B cell (primary cell): ENCODE measurements around the gene APOH. TPM values are rescaled to one million over a fixed set of nuclear protein-coding genes. Genes with fewer than 3 reads are reported as not detected.

Experiments
- ATAC-seq: fragments of 200-7000 bp; cut with Tn5 transposase; one replicate; pipeline ENCODE4 v1.10.0; 2021; ENCODE audit warnings: low read depth, mild to moderate bottlenecking, moderate number of reproducible peaks, moderate library complexity
- CTCF ChIA-PET: fragments of 350-600 bp; sonication (Branson Sonifier 250); formaldehyde crosslinking; loops from one replicate; lab custom pipeline; 2021; ENCODE audit warnings: antibody characterized with exemption, inconsistent platforms; lab: Charles Lee
- POLR2A ChIA-PET: fragments of 350-600 bp; sonication (Branson Sonifier 250); formaldehyde crosslinking; loops from one replicate; lab custom pipeline; 2021; ENCODE audit warnings: antibody characterized with exemption; lab: Charles Lee
- DNase-seq: peaks from one replicate; pipeline ENCODE4 v3.0.0; 2013
- H2AFZ ChIP-seq: 2 replicates; pipeline ENCODE4 v1.6.1; 2012; ENCODE audit warnings: mild to moderate bottlenecking, low read depth, low read length; ENCODE audit not compliant: insufficient read depth, poor library complexity, severe bottlenecking
- H3K27ac ChIP-seq, 2 donors: 1 replicate in 1 of 2; 2 replicates in 1 of 2; pipeline ENCODE4 v1.5.1; 2012 to 2013; ENCODE audit warnings: low read length in 2 of 2, mild to moderate bottlenecking in 2 of 2, moderate library complexity in 1 of 2
- H3K27me3 ChIP-seq, 4 experiments: fragments of 200-600 bp in 1 of 4; sonication (generic) in 1 of 4; replicated peaks in 1 of 4; 1 replicate in 2 of 4; 2 replicates in 2 of 4; pipeline versions ENCODE4 v1.6.1 to v1.7.0; 2013 to 2016; ENCODE audit warnings: low read length in 3 of 4, mild to moderate bottlenecking in 2 of 4, mixed read lengths in 1 of 4, moderate library complexity in 1 of 4; ENCODE audit not compliant: insufficient read depth in 4 of 4, control insufficient read depth in 3 of 4; ENCODE audit errors: control extremely low read depth in 1 of 4
- H3K36me3 ChIP-seq, 2 experiments: replicated peaks in 1 of 2; 1 replicate in 1 of 2; 2 replicates in 1 of 2; pipeline versions ENCODE4 v1.6.1 to v1.7.1; 2013; ENCODE audit warnings: low read length in 1 of 2; ENCODE audit not compliant: insufficient read depth in 2 of 2, control insufficient read depth in 1 of 2; ENCODE audit errors: control extremely low read depth in 1 of 2, extremely low read depth in 1 of 2
- H3K4me1 ChIP-seq, 2 donors: fragments of 200-600 bp in 1 of 2; sonication (generic) in 1 of 2; 1 replicate in 1 of 2; 2 replicates in 1 of 2; pipeline versions ENCODE4 v1.5.1 to v1.6.1; 2013 to 2017; ENCODE audit warnings: low read length in 2 of 2; ENCODE audit not compliant: control insufficient read depth in 2 of 2, insufficient read depth in 2 of 2
- H3K4me2 ChIP-seq: replicated peaks from 2 replicates; pipeline ENCODE3; 2012; ENCODE audit warnings: mild to moderate bottlenecking, low read depth, low read length; ENCODE audit not compliant: poor library complexity, severe bottlenecking
- H3K4me3 ChIP-seq, 5 experiments: fragments of 200-600 bp in 1 of 5; sonication (generic) in 1 of 5; 1 replicate in 3 of 5; 2 replicates in 2 of 5; pipeline versions ENCODE4 v1.5.1 to v1.7.0; 2011 to 2016; ENCODE audit warnings: low read length in 4 of 5, mild to moderate bottlenecking in 4 of 5, low read depth in 2 of 5, control low read depth in 1 of 5, moderate library complexity in 1 of 5; ENCODE audit not compliant: insufficient read depth in 1 of 5; ENCODE audit errors: control extremely low read depth in 1 of 5, extremely low read depth in 1 of 5
- H3K79me2 ChIP-seq: fragments of 200-600 bp; sonication (generic); one replicate; pipeline ENCODE4 v1.6.0; 2016; ENCODE audit warnings: low read length; ENCODE audit not compliant: control insufficient read depth, insufficient read depth
- H3K9ac ChIP-seq: fragments of 200-600 bp; sonication (generic); 2 replicates; pipeline ENCODE4 v1.6.1; 2017; ENCODE audit warnings: mild to moderate bottlenecking, low read length, moderate library complexity
- H3K9me3 ChIP-seq, 3 donors: one replicate each; pipeline versions ENCODE4 v1.6.1 to v1.7.1; 2013; ENCODE audit warnings: low read length in 2 of 3; ENCODE audit not compliant: control insufficient read depth in 2 of 3, insufficient read depth in 1 of 3; ENCODE audit errors: control extremely low read depth in 1 of 3
- H4K20me1 ChIP-seq: 2 replicates; pipeline ENCODE4 v1.6.0; 2012; ENCODE audit warnings: mild to moderate bottlenecking, low read length; ENCODE audit not compliant: insufficient read depth, control insufficient read depth, poor library complexity, severe bottlenecking
- H3K27ac Mint-ChIP-seq: one replicate; pipeline ENCODE4 v1.8.0; 2021; ENCODE audit warnings: mixed read lengths
- H3K27me3 Mint-ChIP-seq: one replicate; pipeline ENCODE4 v1.8.0; 2021; ENCODE audit warnings: mixed read lengths
- H3K4me1 Mint-ChIP-seq: one replicate; pipeline ENCODE4 v1.8.0; 2021; ENCODE audit warnings: mixed read lengths
- H3K4me3 Mint-ChIP-seq: one replicate; pipeline ENCODE4 v1.8.0; 2021; ENCODE audit warnings: mixed read lengths
- H3K9me3 Mint-ChIP-seq: one replicate; pipeline ENCODE4 v1.8.0; 2022; ENCODE audit warnings: mixed read lengths; ENCODE audit not compliant: insufficient read depth
- EZH2 ChIP-seq: IDR thresholded peaks from 2 replicates; pipeline ENCODE4 v1.6.1; 2012; ENCODE audit warnings: borderline replicate concordance, low read depth, mild to moderate bottlenecking, moderate library complexity, low read length; ENCODE audit not compliant: insufficient read depth, poor library complexity, severe bottlenecking
- WGBS: methylation state at CpG from one replicate; pipeline ENCODE4 v1.1.5; 2013; ENCODE audit warnings: missing lambda C conversion rate; ENCODE audit not compliant: insufficient coverage; 5-methylcytosine and 5-hydroxymethylcytosine counted together
- intact Hi-C: fragments of 100-400 bp; cut with micrococcal nuclease; formaldehyde crosslinking; loops from one replicate; pipeline ENCODE4 v1.10.0; 2022
- polyA plus RNA-seq: library from polyadenylated mRNA; depleted of rRNA; stranded (reverse); fragments of >200 nt; gene quantifications from 2 replicates; pipeline ENCODE4 v1.2.3, GENCODE V29; 2012
- total RNA-seq, 2 donors: library from RNA; stranded (reverse); fragments of 120-200 nt in 1 of 2; gene quantifications; 1 replicate in 1 of 2; 2 replicates in 1 of 2; pipeline versions ENCODE4 v1.2.3 to v1.2.4, GENCODE V29; 2013 to 2022
- TF ChIP-seq, protein P1 (sequence below): fragments of 200-600 bp; IDR thresholded peaks from one replicate; pipeline ENCODE4 v1.8.0; 2022; ENCODE audit warnings: antibody characterized with exemption, mild to moderate bottlenecking

The APOH gene
- total and polyA plus RNA-seq, 2 donors (not counting 1 experiment from before 2014, with no cell fraction given): not detected

DNA sequence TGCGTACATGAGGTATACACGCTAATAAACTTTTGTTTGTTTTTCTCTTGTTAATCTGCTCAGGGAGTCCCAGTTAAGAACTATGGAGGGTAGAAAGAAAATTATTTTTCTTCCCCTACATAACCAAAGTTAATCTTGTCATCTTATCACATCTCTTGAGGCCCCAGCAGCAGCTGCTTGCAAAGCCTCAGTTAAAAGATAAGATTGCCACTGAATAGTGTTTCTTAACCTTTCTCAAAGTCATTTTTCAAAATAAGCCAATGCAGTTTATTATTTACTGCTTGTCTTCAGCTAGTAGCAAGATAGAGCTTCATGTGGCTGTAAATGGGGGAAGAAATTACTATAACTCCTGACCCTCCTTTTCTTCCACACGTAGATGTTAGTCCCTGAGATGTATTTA lies 21.5 kb upstream of the APOH start:
- POLR2A ChIA-PET: no interaction called here
- peaks cover 5 to 9% of the 10 kb centered on the region in 2 donors for H3K4me1 ChIP-seq
- no peak for TF ChIP-seq EZH2
- TF ChIP-seq, protein P1, sequence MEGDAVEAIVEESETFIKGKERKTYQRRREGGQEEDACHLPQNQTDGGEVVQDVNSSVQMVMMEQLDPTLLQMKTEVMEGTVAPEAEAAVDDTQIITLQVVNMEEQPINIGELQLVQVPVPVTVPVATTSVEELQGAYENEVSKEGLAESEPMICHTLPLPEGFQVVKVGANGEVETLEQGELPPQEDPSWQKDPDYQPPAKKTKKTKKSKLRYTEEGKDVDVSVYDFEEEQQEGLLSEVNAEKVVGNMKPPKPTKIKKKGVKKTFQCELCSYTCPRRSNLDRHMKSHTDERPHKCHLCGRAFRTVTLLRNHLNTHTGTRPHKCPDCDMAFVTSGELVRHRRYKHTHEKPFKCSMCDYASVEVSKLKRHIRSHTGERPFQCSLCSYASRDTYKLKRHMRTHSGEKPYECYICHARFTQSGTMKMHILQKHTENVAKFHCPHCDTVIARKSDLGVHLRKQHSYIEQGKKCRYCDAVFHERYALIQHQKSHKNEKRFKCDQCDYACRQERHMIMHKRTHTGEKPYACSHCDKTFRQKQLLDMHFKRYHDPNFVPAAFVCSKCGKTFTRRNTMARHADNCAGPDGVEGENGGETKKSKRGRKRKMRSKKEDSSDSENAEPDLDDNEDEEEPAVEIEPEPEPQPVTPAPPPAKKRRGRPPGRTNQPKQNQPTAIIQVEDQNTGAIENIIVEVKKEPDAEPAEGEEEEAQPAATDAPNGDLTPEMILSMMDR: no peak
- H3K36me3 ChIP-seq: no peaks in the 10 kb centered on the region
- H3K9me3 ChIP-seq: no peaks in the 10 kb centered on the region
- H4K20me1 ChIP-seq: no peaks in the 10 kb centered on the region
- no peaks in the 10 kb centered on the region for H3K27me3 ChIP-seq
- DNase-seq: no peak
- no peak overlapping the region for H3K27ac Mint-ChIP-seq
- H3K4me3 Mint-ChIP-seq: no peak overlapping the region
- intact Hi-C loops: no loop called here
- no peak overlapping the region for H2AFZ ChIP-seq
- H3K4me3 ChIP-seq: no peak overlapping the region
- peaks cover 8% of the 10 kb centered on the region for H3K4me1 Mint-ChIP-seq
- H3K9me3 Mint-ChIP-seq: no peaks in the 10 kb centered on the region
- no peak overlapping the region for H3K4me2 ChIP-seq
- ATAC-seq: no peak
- no peaks in the 10 kb centered on the region for H3K27me3 Mint-ChIP-seq
- no CpG with 5 or more reads among the region's 3 CpGs for WGBS
- no peak overlapping the region for H3K9ac ChIP-seq
- H3K79me2 ChIP-seq: no peaks in the 10 kb centered on the region
- H3K27ac ChIP-seq: no peak overlapping the region
- CTCF ChIA-PET: no interaction called here

DNA sequence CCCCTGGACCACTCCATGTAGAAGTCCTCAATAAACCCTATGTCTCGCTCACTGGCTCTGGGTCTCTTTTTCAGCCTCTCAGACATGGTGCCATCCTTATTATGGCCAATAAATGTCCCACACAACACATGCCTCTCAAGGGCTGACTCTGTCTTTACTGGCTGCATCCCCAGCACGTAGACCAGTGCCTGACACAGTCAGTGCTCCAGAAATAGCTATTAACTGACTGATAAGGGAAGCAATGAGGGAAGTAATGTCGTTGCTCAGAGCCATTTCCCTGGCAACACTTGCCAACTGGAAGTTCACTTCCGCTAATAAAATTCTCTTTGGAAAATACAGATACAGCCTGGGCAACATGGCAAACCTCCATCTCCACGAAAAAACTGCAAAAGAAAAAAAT lies 19.1 kb upstream of the APOH start:
- no peak overlapping the region for H2AFZ ChIP-seq
- H3K27ac Mint-ChIP-seq: no peak overlapping the region
- no peaks in the 10 kb centered on the region for H3K9me3 Mint-ChIP-seq
- H3K4me3 ChIP-seq: no peak overlapping the region
- CTCF ChIA-PET: no interaction called here
- no peak overlapping the region for H3K4me3 Mint-ChIP-seq
- DNase-seq (no peak), ATAC-seq (no peak)
- no peak for TF ChIP-seq EZH2
- TF ChIP-seq, protein P1: no peak
- WGBS: 78% methylated on average over 3 of the region's 5 CpGs
- no peaks in the 10 kb centered on the region for H3K27me3 Mint-ChIP-seq
- H3K9me3 ChIP-seq: no peaks in the 10 kb centered on the region
- H3K4me1 Mint-ChIP-seq: peaks cover 8% of the 10 kb centered on the region
- H3K79me2 ChIP-seq: no peaks in the 10 kb centered on the region
- POLR2A ChIA-PET: no interaction called here
- no peaks in the 10 kb centered on the region for H3K27me3 ChIP-seq
- peaks cover 5 to 9% of the 10 kb centered on the region in 2 donors for H3K4me1 ChIP-seq
- no peak overlapping the region for H3K4me2 ChIP-seq
- no peaks in the 10 kb centered on the region for H4K20me1 ChIP-seq
- H3K9ac ChIP-seq: no peak overlapping the region
- H3K36me3 ChIP-seq: no peaks in the 10 kb centered on the region
- no peak overlapping the region for H3K27ac ChIP-seq
- intact Hi-C loops: no loop called here
